GM03348 (cell line): Measurements from ENCODE around the gene ZCCHC12.
A peak's percentile ranks its signal among the peaks of the same experiment; 100 is the strongest.

Source experiments
- DNase-seq: peaks from one replicate; pipeline ENCODE4 v3.0.0; 2012; ENCODE audit warnings: low spot score

ZCCHC12 gene

DNA sequence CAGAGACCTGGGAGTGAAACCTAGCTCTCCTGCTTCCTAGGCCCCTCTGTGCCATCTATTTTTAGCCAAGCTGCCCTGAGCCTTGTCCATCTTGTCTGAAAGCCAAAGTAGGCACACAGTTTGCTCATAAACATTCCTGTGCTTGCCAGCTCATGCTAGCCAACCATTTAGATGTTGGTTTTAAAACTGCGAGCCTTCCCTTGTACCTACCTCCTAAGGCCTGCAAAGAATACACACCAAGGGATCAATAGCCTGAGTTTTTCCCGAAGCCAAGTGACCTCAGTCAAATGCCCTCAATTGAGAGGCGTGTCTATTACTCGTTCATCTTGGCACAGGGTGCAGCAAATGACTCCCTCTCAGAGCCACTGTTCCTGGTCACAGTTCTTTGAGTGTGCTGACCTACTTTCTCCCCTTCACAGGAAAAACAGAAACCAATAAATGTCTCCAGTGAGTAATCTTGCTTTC lies 48.5 kb downstream of the ZCCHC12 start:
- DNase-seq = peak; percentile 2
